ENCODE measurements around the gene TEX14. TPM values are rescaled to one million over a fixed set of nuclear protein-coding genes. Genes with fewer than 3 reads are reported as not detected.

TEX14 gene
- total and polyA plus RNA-seq, 10 of the 15 experiments (the other 5 are each of a cell fraction or from before 2014, with no cell fraction given) = 0.15 to 1.3 (median 0.66) TPM

- ChIA-PET SMC1A (ENCODE audit: uncharacterized antibody, unreplicated experiment) (no interaction called here), RAD21 (ENCODE audit: unreplicated experiment) (interaction anchor here (1.0 kb wide), 1 partner anchor 19 kb away, joined by 3 read pairs; no protein-coding TSS in a partner anchor), POLR2A (no interaction called here), CTCF (interaction anchor here (0.8 to 1.0 kb wide), 2 partner anchors 13 to 47 kb away, joined by 3 read pairs; no protein-coding TSS in a partner anchor)
- no TSS peak for BruUV-seq (replicated peaks)
- Histone ChIP-seq H3K36me3 (ENCODE audit: control insufficient read depth in 2 of 2, insufficient read depth in 2 of 2, low read length in 1 of 2) (no peaks in the 10 kb centered on the region), H3K4me2 (ENCODE audit: control insufficient read depth, insufficient read depth) (peak overlapping the region; percentile 79), H4K20me1 (ENCODE audit: control insufficient read depth, insufficient read depth) (no peaks in the 10 kb centered on the region), H2AFZ (ENCODE audit: control insufficient read depth, low read depth, low read length) (peak overlapping the region; percentile 9; the same call in 1 of the 2 replicates), H3K27me3 (replicated peaks in 1 of 2; ENCODE audit: control insufficient read depth in 2 of 2, insufficient read depth in 2 of 2, low read length in 1 of 2) (peaks cover 4 to 6% of the 10 kb centered on the region in 2 experiments; a peak in 3 of 4 replicates), H3K4me3 (peak overlapping the region; percentile 47), H3K4me1 (ENCODE audit: control insufficient read depth, insufficient read depth, low read length) (0 out of 2 replicates have a peak, but pooled peaks cover 2% of the 10 kb centered on the region), H3K9me3 (replicated peaks; ENCODE audit: control insufficient read depth, insufficient read depth, low read length) (no peaks in the 10 kb centered on the region), H3K27ac (ENCODE audit: control insufficient read depth, insufficient read depth) (no peak overlapping the region), H3K9ac (ENCODE audit: control insufficient read depth, insufficient read depth, low read length) (peak overlapping the region; percentile 16; the same call in 1 of the 2 replicates), H3K79me2 (ENCODE audit: control insufficient read depth, insufficient read depth, low read length) (no peaks in the 10 kb centered on the region)
- 5% methylated on average over 34 of the region's 82 CpGs for WGBS (ENCODE audit: insufficient coverage, insufficient replicate concordance, low lambda C conversion rate, missing lambda C conversion rate)
- in situ Hi-C loops (cut with MboI) (no loop called here), intact Hi-C loops (cut with micrococcal nuclease; ENCODE audit: unreplicated experiment) (no loop called here)
- ATAC-seq (peak; percentile 79), DNase-seq (ENCODE audit: low read depth, low spot score) (no peak), FAIRE-seq (no peak)
- peak in 1 of 2 experiments; percentile 58; a peak in 1 of 3 replicates for TF ChIP-seq EGR1 (IDR thresholded peaks at IDR 0.05; ENCODE audit: borderline replicate concordance in 1 of 2, low read depth in 2 of 2, low read length in 2 of 2)
- TF ChIP-seq DPF2 (IDR thresholded peaks at IDR 0.05) = peak; percentile 25; the same call in 1 of the 2 replicates
- TF ChIP-seq ZZZ3 (IDR thresholded peaks at IDR 0.05; ENCODE audit: control insufficient read depth, insufficient read length, low read depth) = no peak
- no peak for TF ChIP-seq CREB1 (IDR thresholded peaks at IDR 0.05; ENCODE audit: low read depth)
These were observed 159.9 kb downstream of the TEX14 start for GRCh38 chr17:58531661-58532554.

- CTCF ChIA-PET = interaction anchor here (1.0 kb wide), 1 partner anchor 47 kb away, joined by 3 read pairs; no protein-coding TSS in a partner anchor
- SMC1A ChIA-PET (ENCODE audit: uncharacterized antibody, unreplicated experiment) = interaction anchor here (0.5 kb wide), 1 partner anchor 235 kb away, joined by 3 read pairs; no protein-coding TSS in a partner anchor
- no peak for FAIRE-seq
- Histone ChIP-seq H3K36me3 (ENCODE audit: control insufficient read depth in 2 of 2, insufficient read depth in 2 of 2, low read length in 1 of 2) (no peaks in the 10 kb centered on the region), H4K20me1 (ENCODE audit: control insufficient read depth, insufficient read depth) (no peaks in the 10 kb centered on the region), H3K4me1 (ENCODE audit: control insufficient read depth, insufficient read depth, low read length) (0 out of 2 replicates have a peak, but pooled peaks cover 3% of the 10 kb centered on the region), H2AFZ (ENCODE audit: control insufficient read depth, low read depth, low read length) (no peak overlapping the region), H3K4me2 (ENCODE audit: control insufficient read depth, insufficient read depth) (peak overlapping the region; percentile 79; the same call in 1 of the 2 replicates), H3K27me3 (replicated peaks in 1 of 2; ENCODE audit: control insufficient read depth in 2 of 2, insufficient read depth in 2 of 2, low read length in 1 of 2) (peaks cover 4 to 6% of the 10 kb centered on the region in 2 experiments; a peak in 3 of 4 replicates), H3K9me3 (replicated peaks; ENCODE audit: control insufficient read depth, insufficient read depth, low read length) (no peaks in the 10 kb centered on the region), H3K27ac (ENCODE audit: control insufficient read depth, insufficient read depth) (no peak overlapping the region), H3K79me2 (ENCODE audit: control insufficient read depth, insufficient read depth, low read length) (no peaks in the 10 kb centered on the region), H3K9ac (ENCODE audit: control insufficient read depth, insufficient read depth, low read length) (no peak overlapping the region), H3K4me3 (no peak overlapping the region)
- 30% methylated on average over 3 of the region's 3 CpGs for WGBS (ENCODE audit: insufficient coverage, insufficient replicate concordance, low lambda C conversion rate, missing lambda C conversion rate)
- POLR2A ChIA-PET = no interaction called here
- ATAC-seq = no peak
- DNase-seq (ENCODE audit: low read depth, low spot score) = no peak
- intact Hi-C loops (cut with micrococcal nuclease; ENCODE audit: unreplicated experiment) (no loop called here), in situ Hi-C loops (cut with MboI) (no loop called here)
- TF ChIP-seq SKIL (IDR thresholded peaks at IDR 0.05; ENCODE audit: low read depth, poor library complexity, severe bottlenecking) (no peak), FOXK2 (IDR thresholded peaks at IDR 0.05) (no peak), NR2C1 (IDR thresholded peaks at IDR 0.05) (no peak), ASH2L (IDR thresholded peaks at IDR 0.05; ENCODE audit: borderline replicate concordance, low read depth) (no peak)
- no TSS peak for BruUV-seq (replicated peaks)
- RAD21 ChIA-PET (ENCODE audit: unreplicated experiment) = no interaction called here
These were observed 160.7 kb downstream of the TEX14 start for GRCh38 chr17:58531122-58531521.

Data from GM12878 (cell line).